Prostate gland (tissue), 2 donors: Measurements from ENCODE around the gene TTLL6.

Experiments used
- CTCF ChIP-seq, 4 experiments: fragments of 200-600 bp in 2 of 4; fragments of 450-650 bp in 2 of 4; sonication (generic) in 2 of 4; IDR thresholded peaks; 1 replicate in 3 of 4; 2 replicates in 1 of 4; pipeline ENCODE4 v1.5.1; 2016 to 2019; ENCODE audit warnings: antibody characterized with exemption in 4 of 4, mild to moderate bottlenecking in 2 of 4, moderate library complexity in 2 of 4
- POLR2A ChIP-seq: fragments of 450-650 bp; IDR thresholded peaks from one replicate; pipeline ENCODE4 v1.6.1; 2016; ENCODE audit warnings: antibody characterized with exemption, mild to moderate bottlenecking

GRCh38 chr17:48815311-48815710 is 1.7 kb downstream of the TTLL6 start:
- TF ChIP-seq CTCF (IDR thresholded peaks at IDR 0.05): no peak
- TF ChIP-seq POLR2A: no peak
